Measurements from ENCODE around the gene COL4A1. TPM values are rescaled to one million over a fixed set of nuclear protein-coding genes. Genes with fewer than 3 reads are reported as not detected.

COL4A1 gene
- total and polyA plus RNA-seq, 2 donors from 2014 or later, result 53.0 to 218 TPM

DNA sequence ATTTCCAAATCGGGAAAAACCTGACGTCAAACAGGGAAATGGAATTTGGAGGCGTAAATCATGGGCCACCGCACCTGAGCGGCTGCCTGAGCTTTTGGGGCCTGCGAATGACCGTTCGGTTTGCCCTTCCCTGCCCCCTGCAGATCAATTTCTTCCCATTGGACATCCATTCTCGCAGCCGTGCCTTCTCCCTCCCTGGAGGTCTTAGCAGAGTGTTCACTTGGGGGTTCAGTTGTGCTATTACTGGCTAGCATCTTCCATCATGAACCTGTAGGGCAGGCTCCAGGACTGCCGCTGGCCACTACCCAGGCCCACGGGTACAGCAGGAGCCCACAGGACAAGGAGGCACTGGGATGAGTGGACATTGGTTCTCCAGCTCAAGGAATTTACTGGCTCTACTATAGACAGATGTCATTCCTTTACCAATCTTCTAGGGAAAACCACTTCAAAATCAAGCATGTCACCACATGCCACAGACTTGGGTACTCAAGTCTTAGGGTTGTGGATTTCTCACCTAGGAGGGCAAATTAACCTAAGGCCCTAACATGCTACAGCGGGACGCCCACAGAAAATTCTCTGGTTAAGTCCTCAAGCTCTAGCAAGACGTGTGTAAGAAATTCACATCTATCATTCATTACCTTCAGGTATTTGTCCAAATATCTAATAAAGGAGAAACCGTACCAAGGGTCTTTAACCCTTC, 75.5 kb downstream of the COL4A1 start:
- no peak overlapping the region for H3K27ac ChIP-seq (ENCODE audit: low read depth in 2 of 2, low read length in 2 of 2)
- no peak for FAIRE-seq
- no peak for TF ChIP-seq CTCF (IDR thresholded peaks at IDR 0.05; ENCODE audit: borderline replicate concordance, extremely low read depth, insufficient read depth)
- no peak overlapping the region for H3K9ac ChIP-seq (ENCODE audit: low read length in 3 of 3)
- intact Hi-C loops (cut with DNase I), result no loop called here
- peak in 1 of 5 donors; percentile 7 for DNase-seq
- H3K27me3 ChIP-seq (ENCODE audit: control insufficient read depth, insufficient read depth, low read length), result no peaks in the 10 kb centered on the region
- H3K36me3 ChIP-seq (ENCODE audit: control insufficient read depth in 2 of 3, insufficient read depth in 3 of 3, low read length in 3 of 3), result peaks cover under 1 to 3% (median 2%) of the 10 kb centered on the region in 3 donors
- H3K4me3 ChIP-seq (ENCODE audit: low read length in 3 of 3), result no peak overlapping the region
- no peaks in the 10 kb centered on the region for H3K9me3 ChIP-seq (ENCODE audit: control insufficient read depth in 2 of 3, insufficient read depth in 1 of 3, low read length in 3 of 3)
- peaks cover under 1 to 4% (median 2%) of the 10 kb centered on the region in 3 donors for H3K4me1 ChIP-seq (ENCODE audit: control insufficient read depth in 2 of 3, insufficient read depth in 2 of 3, low read depth in 1 of 3, low read length in 3 of 3)

- FAIRE-seq (no peak), DNase-seq (peak in 2 of 5 donors; percentile 36 to 52)
- intact Hi-C loops (cut with DNase I), result no loop called here
- TF ChIP-seq CTCF (IDR thresholded peaks at IDR 0.05; ENCODE audit: borderline replicate concordance, extremely low read depth, insufficient read depth), result no peak
- no peaks in the 10 kb centered on the region for H3K9me3 ChIP-seq (ENCODE audit: control insufficient read depth in 2 of 3, insufficient read depth in 1 of 3, low read length in 3 of 3)
- no peak overlapping the region for H3K9ac ChIP-seq (ENCODE audit: low read length in 3 of 3)
- H3K27me3 ChIP-seq (ENCODE audit: control insufficient read depth, insufficient read depth, low read length), result no peaks in the 10 kb centered on the region
- no peak overlapping the region for H3K4me3 ChIP-seq (ENCODE audit: low read length in 3 of 3)
- peaks cover 2 to 8% (median 4%) of the 10 kb centered on the region in 3 donors for H3K4me1 ChIP-seq (ENCODE audit: control insufficient read depth in 2 of 3, insufficient read depth in 2 of 3, low read depth in 1 of 3, low read length in 3 of 3)
- no peak overlapping the region for H3K27ac ChIP-seq (ENCODE audit: low read depth in 2 of 2, low read length in 2 of 2)
- peaks cover 0 to 2% (median 0%) of the 10 kb centered on the region in 3 donors for H3K36me3 ChIP-seq (ENCODE audit: control insufficient read depth in 2 of 3, insufficient read depth in 3 of 3, low read length in 3 of 3)
These were observed 76.2 kb downstream of the COL4A1 start for GRCh38 chr13:110230661-110231347.

GRCh38 chr13:110229905-110230563, 76.9 kb downstream of the COL4A1 start:
- Histone ChIP-seq H3K27me3 (ENCODE audit: control insufficient read depth, insufficient read depth, low read length) (no peaks in the 10 kb centered on the region), H3K4me1 (ENCODE audit: control insufficient read depth in 2 of 3, insufficient read depth in 2 of 3, low read depth in 1 of 3, low read length in 3 of 3) (peaks cover 2 to 11% (median 6%) of the 10 kb centered on the region in 3 donors), H3K4me3 (ENCODE audit: low read length in 3 of 3) (no peak overlapping the region), H3K9me3 (ENCODE audit: control insufficient read depth in 2 of 3, insufficient read depth in 1 of 3, low read length in 3 of 3) (no peaks in the 10 kb centered on the region), H3K27ac (ENCODE audit: low read depth in 2 of 2, low read length in 2 of 2) (no peak overlapping the region), H3K36me3 (ENCODE audit: control insufficient read depth in 2 of 3, insufficient read depth in 3 of 3, low read length in 3 of 3) (peaks cover 0 to 2% (median 0%) of the 10 kb centered on the region in 3 donors), H3K9ac (ENCODE audit: low read length in 3 of 3) (no peak overlapping the region)
- DNase-seq, result peak in 1 of 5 donors; percentile 5
- no peak for FAIRE-seq
- intact Hi-C loops (cut with DNase I), result loop anchor here (10.0 kb wide), 1 partner anchor 185 kb away; no protein-coding TSS in a partner anchor
- TF ChIP-seq CTCF (IDR thresholded peaks at IDR 0.05; ENCODE audit: borderline replicate concordance, extremely low read depth, insufficient read depth), result no peak
